HG02884 (cell line): ENCODE measurements around the gene CRADD.
A peak's percentile ranks its signal among the peaks of the same experiment; 100 is the strongest.
"Not testable (repeated sequence)": the region's sequence is repeated elsewhere in the genome, so short reads cannot be mapped to it uniquely, and the experiment has no call there.

Experiments
- ATAC-seq: cut with Tn5 transposase; IDR thresholded peaks from one replicate; pipeline ENCODE4 v1.9.1; 2021; ENCODE audit warnings: mild to moderate bottlenecking, moderate library complexity; ENCODE audit not compliant: unreplicated experiment

The CRADD gene

DNA sequence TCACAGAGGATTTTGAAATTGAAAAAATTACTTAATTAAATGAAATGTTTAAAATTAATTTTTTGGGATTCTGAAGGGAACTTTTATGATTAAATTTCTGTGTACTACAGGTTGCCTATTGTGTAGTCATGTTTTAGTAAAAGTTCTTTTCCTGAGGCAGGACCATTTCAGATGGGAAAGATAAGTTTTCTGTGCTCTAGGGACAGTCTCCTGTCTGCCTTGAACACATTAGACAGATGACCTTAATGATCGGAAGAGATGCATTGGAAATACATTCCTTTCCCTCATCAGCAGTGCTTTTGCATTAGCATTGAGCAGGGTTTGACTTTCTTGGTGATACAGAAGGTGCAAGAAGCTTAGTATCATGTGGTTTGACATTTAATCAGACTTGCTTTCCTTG is 28.1 kb downstream of the CRADD start:
- no peak for ATAC-seq

DNA sequence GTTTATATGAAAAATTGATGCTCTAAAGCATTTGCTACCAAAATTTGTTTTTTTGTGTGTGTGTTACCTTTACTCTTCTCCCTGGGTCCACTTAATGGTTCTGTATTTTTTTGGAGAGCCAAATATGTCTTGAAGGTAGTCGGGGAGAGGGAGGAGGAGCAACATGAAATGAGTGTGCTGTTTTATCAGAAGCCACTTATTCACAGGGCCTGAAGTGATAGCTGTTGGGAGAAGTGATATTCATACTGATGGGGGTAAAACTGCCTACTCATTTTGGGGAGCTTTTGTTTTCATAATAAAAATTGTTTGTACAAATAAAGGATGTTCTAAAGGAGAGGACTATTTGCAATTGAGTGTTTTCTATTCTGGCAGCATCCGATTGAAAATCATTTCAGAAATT is 29.2 kb downstream of the CRADD start:
- no peak for ATAC-seq

DNA sequence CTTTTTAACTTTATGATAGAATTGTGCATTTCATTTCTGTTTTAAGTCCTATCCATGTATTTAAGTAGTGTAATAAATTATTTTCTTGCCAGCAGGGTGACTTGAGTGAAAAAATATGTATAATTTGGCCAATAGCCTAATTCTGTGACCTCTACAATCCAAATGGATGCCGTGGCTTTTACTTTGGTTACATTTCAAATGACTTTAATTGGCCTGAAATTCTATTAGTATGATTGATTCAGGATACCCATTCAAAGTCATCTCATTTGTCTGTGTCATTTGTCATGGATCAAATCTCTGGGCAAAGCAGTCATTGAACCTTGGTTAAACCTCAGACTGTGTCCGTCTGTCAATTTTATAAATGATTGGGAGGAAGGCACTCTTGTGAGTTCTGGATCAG is 29.6 kb downstream of the CRADD start:
- ATAC-seq = no peak

DNA sequence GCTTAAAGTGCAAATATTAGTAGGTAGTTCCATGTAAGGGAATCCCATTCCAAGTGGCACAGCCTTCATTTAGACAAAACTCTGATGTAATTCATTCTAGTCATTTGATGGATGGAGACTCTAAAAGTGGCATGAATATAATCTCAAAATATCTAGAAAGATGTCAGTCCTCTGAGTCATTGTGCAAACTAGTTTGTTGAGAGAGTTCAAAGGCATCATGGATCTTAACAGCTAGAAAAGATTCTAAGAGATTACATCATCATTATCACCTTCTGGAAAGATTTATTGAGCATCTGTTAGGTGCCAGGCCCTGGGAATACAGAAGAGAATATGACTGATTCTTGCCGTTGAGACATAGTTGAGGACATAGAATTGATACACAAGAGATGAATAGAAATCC is 30.7 kb downstream of the CRADD start:
- no peak for ATAC-seq

DNA sequence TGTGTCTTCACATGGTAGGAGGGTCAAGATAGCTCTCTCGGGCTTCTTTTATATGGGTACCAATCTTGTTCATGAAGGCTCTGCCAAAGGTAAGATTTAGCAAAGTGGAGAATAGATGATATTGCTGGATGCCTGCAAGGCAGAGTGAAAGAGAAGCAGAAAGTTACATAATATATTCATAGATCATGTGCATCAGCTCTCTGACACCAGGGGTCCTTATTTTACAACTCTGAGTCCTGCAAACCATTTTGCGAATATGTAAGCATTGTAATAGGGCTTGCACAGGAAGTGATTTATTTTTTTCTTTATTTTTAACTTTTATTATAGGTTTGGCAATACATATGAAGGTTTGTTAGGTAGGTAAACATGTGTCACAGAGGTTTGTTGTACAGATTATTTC is 31.8 kb downstream of the CRADD start:
- no peak for ATAC-seq

DNA sequence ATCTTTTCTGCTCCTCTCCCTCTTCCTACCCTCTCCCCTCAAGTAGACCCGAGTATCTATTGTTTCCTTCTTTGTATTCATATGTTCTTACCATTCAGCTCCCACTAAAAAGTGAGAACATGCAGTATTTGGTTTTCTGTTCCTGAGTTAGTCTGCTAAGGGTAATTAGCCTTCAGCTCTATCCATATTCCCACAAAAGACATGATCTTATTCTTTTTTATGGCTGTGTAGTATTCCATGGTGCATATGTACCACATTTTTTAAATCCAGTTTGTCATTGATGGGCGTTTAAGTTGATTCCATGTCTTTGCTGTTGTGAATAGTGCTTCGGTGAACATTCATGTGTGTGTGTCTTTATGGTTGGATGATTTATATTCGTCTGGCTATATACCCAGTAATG is 32.2 kb downstream of the CRADD start:
- ATAC-seq = no peak

DNA sequence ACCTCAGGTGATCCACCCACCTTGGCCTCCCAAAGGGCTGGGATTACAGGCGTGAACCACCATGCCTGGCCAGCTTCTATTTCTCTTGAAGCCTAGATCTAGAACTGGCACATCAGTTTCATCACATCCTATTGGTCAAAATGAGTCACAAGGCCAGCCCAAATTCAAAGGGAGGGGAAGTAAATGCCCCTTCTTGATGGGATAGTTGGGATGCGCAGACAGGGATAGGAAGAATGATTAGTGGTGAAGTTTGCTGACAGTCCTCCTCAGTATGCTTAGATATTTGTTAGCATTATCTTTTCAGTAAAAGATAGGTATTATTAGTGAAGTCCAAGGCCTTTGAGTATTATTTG is 33.4 kb downstream of the CRADD start:
- no peak for ATAC-seq

DNA sequence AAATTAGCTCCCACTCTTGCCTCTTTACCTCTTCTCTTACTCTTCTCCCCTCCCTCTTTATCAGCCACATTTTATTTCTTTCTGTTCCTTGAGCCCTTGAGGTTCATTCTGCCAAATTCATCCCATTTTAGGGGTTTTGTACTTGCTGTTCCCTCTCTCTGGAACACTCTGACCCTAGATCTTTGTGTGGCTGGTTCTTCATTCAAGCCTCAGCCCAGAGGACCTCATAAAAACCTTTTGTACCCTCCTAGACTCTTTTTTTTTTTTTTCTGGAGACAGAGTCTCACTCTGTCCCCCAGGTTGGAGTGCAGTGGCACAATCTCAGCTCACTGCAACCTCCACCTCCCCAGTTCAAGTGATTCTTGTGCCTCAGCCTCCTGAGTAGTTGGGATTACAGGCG is 34.3 kb downstream of the CRADD start:
- ATAC-seq = not testable (repeated sequence)

DNA sequence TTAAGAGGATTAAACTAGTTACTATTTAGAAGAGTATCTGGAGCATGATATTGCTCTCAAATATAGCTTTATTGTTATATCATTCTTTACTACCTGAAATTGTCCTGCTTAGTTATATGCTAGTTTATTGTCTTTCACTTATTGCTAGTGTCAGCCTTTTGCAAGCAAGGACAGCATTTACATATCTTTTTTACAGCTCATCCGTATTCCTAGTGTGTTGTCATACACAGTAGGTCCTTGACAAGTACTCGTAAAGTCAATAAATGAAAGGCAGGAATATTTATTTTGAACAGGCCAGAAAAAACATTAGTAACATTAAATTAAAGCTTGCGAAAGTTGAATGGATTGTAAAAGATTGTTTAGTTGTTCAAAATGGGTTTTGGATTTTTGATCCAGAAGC is 35.0 kb downstream of the CRADD start:
- no peak for ATAC-seq

DNA sequence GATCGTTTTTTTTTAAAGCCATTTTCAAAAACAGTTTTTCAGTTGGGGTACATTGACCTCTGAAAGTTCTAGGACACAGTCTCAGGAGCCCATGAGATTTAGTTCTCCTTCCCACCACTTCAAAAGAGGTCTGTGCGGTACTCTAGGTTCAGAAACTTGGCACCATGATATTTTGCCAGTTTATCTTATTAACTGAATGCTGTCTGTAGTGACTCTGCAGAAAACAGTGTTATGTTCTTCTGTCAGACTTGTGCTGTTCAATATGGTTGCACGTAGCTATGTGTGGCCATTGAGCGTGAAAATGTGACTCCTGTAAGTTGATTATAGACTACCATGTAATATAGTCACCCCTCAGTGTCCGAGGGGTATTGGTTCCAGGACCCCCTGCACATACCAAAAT is 35.9 kb downstream of the CRADD start:
- ATAC-seq = no peak

DNA sequence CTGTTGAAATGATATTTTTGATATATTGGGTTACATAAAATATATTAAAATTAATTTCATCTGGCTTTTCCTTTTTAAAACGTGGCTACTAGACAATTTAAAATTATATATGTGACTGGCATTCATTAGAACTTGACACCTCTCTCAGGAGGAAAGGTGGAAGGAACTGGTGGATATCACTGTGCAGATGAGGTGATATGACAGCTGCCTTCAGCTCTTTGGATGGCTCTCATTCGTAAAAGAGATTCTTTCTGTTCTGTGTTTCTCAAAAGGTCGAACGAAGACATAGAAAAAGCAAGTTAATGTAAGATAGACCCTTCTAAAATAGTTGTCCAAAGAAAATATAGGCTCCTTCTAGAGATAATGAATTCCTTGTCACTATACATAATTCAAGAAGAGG is 36.6 kb downstream of the CRADD start:
- ATAC-seq = no peak

DNA sequence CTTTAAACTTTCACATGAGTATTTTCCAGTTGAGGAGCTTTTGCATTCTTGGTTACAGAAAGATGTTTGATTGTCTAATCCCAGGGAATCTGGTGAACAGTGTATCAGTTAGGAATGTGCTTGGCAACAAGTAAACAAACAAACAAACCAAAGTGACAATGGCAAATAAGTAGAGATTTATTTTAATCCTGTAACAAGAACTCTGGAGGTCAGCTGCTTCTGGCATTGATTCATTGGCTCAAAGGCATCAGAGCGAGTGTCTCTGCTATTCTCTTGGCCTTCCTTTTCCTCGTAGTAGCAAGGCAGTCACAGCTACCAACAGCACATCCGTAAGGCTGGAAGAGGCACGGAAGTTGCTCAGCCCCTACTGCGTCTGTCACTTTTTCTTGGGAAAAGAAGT is 37.2 kb downstream of the CRADD start:
- ATAC-seq = no peak

DNA sequence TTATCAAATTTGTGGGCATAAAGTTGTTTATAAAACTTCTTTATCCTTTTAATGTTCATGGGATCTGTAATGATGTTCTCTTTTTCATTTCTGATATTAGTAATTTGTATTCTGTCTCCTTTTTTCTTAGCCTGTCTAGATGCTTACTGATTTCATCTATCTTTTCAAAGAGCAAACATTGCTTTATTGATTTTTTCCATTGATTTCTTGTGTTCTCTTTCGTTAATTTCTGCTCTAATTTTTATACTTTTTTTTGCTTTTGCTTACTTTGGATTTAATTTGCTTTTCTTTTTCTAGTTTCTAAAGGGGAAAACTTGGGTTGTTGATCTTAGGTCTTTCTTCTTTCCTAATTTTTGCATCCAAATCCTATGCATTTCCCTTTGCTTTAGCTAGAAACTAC is 42.5 kb downstream of the CRADD start:
- ATAC-seq = no peak

DNA sequence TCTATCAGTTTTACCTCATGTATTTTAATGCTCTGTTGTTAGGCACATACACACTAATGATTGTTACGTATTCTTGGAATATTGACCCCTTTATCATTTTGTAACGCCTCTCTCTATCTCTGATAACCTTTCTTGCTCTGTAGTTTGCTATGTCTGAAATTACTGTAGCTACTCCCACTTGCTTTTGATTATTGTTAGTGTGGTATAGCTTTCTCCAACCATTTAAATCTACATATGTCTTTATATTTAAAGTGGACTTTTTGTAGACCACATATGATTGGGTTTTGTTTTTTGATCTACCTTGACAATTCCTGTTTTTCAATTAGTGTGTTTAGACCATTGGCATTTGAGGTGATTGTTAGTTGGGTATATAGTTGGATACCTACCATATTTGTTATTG is 43.4 kb downstream of the CRADD start:
- no peak for ATAC-seq

DNA sequence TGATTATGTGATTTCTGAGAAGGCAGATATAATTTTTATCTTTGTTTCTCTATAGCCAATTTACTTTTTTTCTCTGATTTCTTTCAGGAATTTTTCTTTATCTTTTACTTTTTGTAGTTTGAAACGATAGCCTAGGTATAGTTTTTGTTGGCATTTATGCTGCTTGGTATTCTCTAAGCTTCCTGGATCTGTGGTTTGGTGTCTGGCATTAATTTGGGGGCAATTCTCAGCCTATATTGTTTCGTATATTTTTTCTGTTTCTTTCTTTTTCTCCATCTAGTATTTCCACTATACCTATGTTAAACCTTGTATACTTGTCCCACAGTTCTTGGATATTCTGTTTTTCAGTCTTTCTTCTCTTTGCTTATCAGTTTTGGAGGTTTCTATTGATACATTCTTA is 45.0 kb downstream of the CRADD start:
- no peak for ATAC-seq

DNA sequence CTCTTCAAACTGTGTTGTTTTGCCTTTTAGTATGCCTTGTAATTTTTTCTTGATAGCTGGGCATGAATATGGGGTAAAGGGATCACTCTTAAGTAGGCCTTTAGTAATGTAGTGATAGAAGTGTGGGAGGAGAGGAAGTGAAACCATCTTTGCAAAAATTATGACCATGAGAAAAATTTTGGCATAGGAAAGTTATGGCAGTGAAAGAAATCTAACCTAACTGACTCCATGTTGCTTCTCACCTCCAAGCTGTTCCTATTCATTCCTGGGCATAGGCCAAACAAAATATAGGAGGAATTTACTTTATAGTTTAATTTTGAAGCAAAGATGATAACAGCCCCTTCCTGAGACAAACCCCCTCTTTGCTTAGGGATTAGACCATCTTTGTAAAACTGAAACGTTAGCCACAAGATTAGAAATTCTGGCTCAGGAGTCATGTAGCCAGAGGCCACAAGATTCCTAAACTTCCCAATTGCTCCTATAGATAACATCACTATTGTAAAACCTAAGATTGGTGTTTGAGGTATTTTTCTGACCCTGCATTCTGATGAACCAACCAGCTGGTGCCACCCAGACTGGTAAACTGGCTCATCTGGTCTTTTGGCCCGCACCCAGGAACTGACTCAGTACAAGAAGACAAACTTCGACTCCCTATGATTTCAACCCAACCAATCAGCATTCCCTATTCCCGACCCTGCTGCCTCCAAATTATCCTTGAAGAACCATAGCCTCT is 45.8 kb downstream of the CRADD start:
- no peak for ATAC-seq

DNA sequence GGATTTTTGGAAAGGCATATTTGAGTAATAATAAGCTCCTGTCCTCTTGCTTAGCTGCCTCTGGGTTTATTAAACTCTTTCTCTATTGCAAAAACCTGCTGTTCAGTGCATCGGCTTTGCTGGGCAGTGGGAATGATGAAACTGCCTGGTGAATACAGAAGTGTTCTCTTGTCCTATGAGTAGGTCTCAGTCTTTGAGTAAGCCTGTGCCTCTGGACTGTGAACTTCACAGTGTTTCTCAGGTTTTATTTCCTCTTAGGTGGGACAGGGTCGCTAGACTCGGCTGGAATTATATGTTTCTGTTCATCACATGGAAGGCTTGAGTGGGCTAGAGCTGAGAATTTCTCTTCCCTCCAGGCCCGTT is 46.4 kb downstream of the CRADD start:
- no peak for ATAC-seq

DNA sequence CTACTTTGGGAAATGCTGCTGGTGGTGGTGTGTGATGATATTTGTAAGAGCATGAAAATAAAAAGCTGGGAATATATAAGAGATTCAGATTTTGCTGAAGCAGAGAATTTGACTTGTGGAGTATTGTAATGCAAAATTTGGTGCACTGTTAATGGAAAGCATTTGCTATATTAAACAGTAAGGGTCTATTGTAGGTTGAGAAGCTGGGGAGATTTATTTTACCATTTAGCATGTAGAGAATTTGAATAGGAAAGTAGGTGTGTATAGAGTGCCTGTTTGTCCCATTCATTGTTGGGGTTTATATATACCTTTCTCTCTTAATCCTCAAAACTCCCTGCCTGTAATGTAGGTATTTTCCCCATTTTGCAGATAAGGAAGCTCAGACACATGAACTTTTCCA is 48.4 kb downstream of the CRADD start:
- ATAC-seq = no peak

DNA sequence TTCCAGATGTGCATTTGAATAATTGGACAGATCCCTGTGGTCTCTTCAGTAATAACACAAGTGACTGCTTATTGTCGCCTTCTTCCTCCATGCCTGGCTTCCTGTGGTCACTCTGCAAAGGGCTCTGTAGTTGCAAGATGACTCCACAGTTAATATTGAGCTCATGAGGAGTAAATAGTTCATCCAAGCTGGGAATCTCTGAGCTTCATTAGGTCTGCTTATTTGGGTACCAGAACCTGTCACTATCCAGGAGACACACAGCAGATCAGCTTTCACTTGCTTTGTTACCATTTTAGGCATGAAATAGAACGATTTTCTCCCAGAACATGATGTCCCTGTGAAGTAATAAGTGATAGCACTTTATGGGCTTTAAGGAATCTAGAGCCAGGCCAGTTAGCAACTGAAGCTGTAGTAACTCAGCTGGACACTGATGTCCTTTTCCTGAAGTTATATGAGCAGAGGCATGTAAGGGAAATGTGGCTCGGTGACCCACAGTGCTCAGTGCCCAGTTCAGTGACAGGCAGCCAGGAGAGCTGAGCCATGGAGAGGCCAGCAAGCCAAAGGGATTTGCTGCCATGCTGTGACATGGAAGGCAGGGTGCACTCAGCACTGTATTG is 50.1 kb downstream of the CRADD start:
- ATAC-seq = no peak

DNA sequence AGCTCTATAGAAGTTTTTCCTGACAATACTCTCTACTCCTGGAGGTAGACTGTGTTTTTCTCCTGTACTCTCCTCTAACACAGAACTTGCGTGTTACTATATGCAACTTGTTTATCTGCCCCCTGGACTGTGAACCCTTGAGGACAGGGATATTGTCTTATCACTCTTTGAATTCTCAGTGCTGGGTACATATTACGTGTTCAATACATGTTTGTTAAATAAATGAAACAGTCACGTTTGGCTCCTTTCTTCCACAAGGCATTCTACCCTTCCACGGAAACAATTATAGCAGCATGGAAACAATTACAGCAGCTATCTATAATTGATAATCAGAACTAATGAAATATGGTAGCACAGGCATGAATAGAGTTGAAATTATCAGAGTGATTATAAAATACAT is 50.7 kb downstream of the CRADD start:
- no peak for ATAC-seq

DNA sequence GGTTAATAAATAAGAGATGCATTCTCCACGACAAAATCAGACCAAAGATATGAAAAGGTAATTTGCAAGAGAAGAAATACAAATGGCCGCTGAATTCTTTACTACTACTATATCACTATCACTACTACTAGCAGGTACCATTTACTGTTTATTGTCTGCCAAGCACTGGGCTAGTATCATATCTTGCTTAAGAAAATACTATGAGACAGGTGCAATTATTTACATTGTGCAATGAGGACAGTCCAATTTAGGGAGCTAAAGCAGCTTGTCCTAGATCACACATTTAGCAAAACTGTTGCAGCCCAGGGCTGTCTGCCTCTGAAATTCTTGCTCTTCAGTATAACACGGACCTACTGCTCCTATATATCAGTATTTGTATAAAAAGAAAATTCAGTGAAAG is 52.8 kb downstream of the CRADD start:
- no peak for ATAC-seq

DNA sequence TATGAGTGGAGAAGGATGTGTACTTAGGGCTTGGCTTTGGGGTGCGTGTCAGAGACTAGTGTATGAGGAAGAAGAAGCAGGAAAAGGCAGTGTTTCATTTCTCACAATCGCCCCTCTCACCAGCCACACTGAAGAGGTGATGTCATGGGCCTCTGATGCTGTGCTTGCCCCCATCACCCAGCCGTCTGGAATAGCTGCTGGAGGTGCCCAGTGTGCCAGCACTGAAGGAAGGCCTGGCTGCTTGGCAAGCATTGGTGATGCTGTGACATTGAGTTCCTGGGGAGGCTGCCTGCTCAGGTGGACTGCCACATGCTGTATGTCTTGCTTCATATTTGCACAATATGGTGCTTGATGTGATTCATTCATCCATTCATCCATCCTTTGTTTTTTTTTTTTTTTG is 56.2 kb downstream of the CRADD start:
- ATAC-seq = peak; percentile 70

DNA sequence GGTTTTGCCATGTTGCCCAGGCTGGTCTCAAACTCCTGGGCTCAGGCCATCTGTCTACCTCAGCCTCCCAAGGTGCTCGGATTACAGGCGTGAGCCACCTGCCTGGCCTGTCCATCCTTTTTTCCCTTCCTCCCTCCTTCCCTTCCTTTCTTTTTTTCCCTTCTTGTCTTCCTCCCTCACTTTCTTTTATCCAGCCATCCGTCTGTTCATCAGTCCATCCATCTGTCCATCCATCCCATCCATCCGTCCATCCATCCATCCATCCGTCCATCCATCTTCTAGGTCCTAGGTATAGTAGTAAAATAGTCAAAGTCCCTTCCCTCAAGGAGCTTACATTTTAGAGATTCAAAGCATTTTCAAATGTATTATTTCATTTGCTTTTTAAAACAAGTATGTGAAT is 56.8 kb downstream of the CRADD start:
- ATAC-seq = no peak
